OCI-LY7 (cell line): ENCODE data around the gene SLC39A10.

Experiments
- EZH2phosphoT487 ChIP-seq: fragments of 200-600 bp; sonication (generic); IDR thresholded peaks from 2 replicates; pipeline ENCODE4 v1.6.1; 2018; ENCODE audit warnings: low read depth, borderline replicate concordance, mild to moderate bottlenecking, mixed run types, antibody characterized with exemption, low read length, moderate library complexity, mixed read lengths
- TF ChIP-seq, protein P1 (sequence below): fragments of 200-600 bp; sonication (generic); conservative IDR thresholded peaks from 2 replicates; pipeline ENCODE4 v1.5.1; 2014; ENCODE audit warnings: mild to moderate bottlenecking, antibody characterized with exemption, low read length, moderate library complexity, mixed read lengths

DNA sequence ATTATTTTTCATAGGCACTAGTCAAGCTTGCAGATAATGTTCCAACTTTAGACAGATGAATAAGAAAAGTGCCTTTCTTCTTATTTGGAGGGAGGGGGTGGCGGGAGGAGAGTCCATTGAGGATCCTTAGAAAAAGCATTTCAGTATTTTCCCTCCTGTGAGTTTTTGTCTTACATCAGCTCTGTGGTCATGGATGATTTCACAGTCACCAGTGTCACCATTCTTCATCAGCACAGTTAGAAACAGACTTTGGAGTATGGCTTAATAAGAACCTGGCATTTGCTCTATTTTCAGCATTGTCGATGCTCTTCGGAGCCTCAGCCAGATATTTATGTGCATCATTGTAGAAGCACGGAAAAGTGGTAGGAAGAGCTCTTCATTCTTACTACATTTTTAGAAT, 70.1 kb downstream of the SLC39A10 start:
- TF ChIP-seq, protein P1, sequence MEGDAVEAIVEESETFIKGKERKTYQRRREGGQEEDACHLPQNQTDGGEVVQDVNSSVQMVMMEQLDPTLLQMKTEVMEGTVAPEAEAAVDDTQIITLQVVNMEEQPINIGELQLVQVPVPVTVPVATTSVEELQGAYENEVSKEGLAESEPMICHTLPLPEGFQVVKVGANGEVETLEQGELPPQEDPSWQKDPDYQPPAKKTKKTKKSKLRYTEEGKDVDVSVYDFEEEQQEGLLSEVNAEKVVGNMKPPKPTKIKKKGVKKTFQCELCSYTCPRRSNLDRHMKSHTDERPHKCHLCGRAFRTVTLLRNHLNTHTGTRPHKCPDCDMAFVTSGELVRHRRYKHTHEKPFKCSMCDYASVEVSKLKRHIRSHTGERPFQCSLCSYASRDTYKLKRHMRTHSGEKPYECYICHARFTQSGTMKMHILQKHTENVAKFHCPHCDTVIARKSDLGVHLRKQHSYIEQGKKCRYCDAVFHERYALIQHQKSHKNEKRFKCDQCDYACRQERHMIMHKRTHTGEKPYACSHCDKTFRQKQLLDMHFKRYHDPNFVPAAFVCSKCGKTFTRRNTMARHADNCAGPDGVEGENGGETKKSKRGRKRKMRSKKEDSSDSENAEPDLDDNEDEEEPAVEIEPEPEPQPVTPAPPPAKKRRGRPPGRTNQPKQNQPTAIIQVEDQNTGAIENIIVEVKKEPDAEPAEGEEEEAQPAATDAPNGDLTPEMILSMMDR, result no peak
- no peak for TF ChIP-seq EZH2phosphoT487
